HG03469 (cell line): ENCODE data around the gene ATP10B.

Experiments used
- ATAC-seq: cut with Tn5 transposase; IDR thresholded peaks from one replicate; pipeline ENCODE4 v1.9.1; 2021; ENCODE audit warnings: mild to moderate bottlenecking, moderate library complexity, moderate number of reproducible peaks; ENCODE audit not compliant: unreplicated experiment

The ATP10B gene

GRCh38 chr5:160573318-160573717 is 278.7 kb downstream of the ATP10B start:
- ATAC-seq: no peak

GRCh38 chr5:160567031-160567705 is 284.8 kb downstream of the ATP10B start:
- no peak for ATAC-seq

- no peak for ATAC-seq
Measured at GRCh38 chr5:160565376-160565775, 286.6 kb downstream of the ATP10B start.

GRCh38 chr5:160556846-160557245 is 295.2 kb downstream of the ATP10B start:
- no peak for ATAC-seq

- no peak for ATAC-seq
Measured at GRCh38 chr5:160555971-160556631, 295.9 kb downstream of the ATP10B start.

GRCh38 chr5:160555581-160555970 is 296.4 kb downstream of the ATP10B start:
- ATAC-seq: no peak

GRCh38 chr5:160550075-160550474 is 301.9 kb downstream of the ATP10B start:
- no peak for ATAC-seq

- ATAC-seq: no peak
Measured at GRCh38 chr5:160548949-160549645, 302.9 kb downstream of the ATP10B start.

GRCh38 chr5:160547872-160548271 is 304.1 kb downstream of the ATP10B start:
- ATAC-seq: no peak

- no peak for ATAC-seq
Measured at GRCh38 chr5:160547061-160547460, 304.9 kb downstream of the ATP10B start.

GRCh38 chr5:160545832-160546231 is 306.2 kb downstream of the ATP10B start:
- ATAC-seq: no peak

GRCh38 chr5:160543395-160543794 is 308.6 kb downstream of the ATP10B start:
- no peak for ATAC-seq

GRCh38 chr5:160542840-160543239 is 309.2 kb downstream of the ATP10B start:
- no peak for ATAC-seq

- ATAC-seq: no peak
Measured at GRCh38 chr5:160542281-160542680, 309.7 kb downstream of the ATP10B start.

- ATAC-seq: no peak
Measured at GRCh38 chr5:160539431-160539830, 312.6 kb downstream of the ATP10B start.

- ATAC-seq: no peak
Measured at GRCh38 chr5:160537940-160538339, 314.1 kb downstream of the ATP10B start.

- no peak for ATAC-seq
Measured at GRCh38 chr5:160537116-160537515, 314.9 kb downstream of the ATP10B start.

GRCh38 chr5:160534914-160535313 is 317.1 kb downstream of the ATP10B start:
- no peak for ATAC-seq

- no peak for ATAC-seq
Measured at GRCh38 chr5:160534125-160534524, 317.9 kb downstream of the ATP10B start.

- no peak for ATAC-seq
Measured at GRCh38 chr5:160525471-160526261, 326.3 kb downstream of the ATP10B start.

- ATAC-seq: no peak
Measured at GRCh38 chr5:160524827-160525226, 327.2 kb downstream of the ATP10B start.
